ELF-1 (cell line): ENCODE measurements around the gene PERCC1.

Experiments used
- DNase-seq: peaks from one replicate; pipeline ENCODE4 v3.0.0-alpha.2; 2016; ENCODE audit warnings: low read depth, low spot score

PERCC1 gene

DNA sequence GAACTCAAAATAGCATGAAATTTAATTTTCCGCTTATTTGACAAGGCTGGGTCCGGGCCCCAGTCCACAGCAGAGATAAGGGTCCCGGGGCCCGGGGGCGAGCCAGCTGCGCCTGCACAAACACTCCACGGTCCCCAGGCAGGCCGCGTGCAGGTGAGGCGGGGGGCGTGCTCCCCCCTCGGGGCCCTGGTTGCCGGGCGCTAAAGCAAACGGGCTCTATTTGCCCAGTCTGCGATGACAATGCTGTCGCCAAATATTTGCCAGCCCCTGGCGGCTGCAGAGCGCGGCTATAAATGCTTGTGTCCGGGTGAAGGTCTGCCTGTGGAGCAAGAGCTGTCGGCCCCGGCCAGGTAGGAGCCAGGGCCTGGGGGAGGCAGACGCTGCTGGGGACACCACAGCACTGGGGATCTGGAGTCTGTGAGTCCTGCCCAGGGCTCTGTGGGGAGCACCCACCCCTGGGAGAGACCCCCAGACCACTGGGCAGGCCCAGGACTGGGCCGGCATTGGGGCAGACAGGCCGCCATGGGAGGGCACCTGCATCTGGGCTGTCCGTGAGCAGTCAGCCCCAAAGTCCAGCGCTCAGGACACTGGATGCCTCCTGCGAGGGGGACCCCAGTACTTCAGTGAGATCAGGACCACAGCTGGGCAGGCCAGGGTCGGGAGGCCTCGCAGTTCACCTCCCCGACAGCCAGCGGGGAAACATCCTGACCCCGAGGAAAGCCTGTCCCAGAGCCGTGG, at the start of gene PERCC1:
TSS of gene PERCC1 (plus strand) at position 320 of the 738 bp plus-strand sequence. CDS start 1,516 bp downstream, outside the sequence.
- DNase-seq = no peak

- DNase-seq = no peak
These were observed 49.1 kb upstream of the PERCC1 start for GRCh38 chr16:1381612-1382406.

- no peak for DNase-seq
These were observed 47.3 kb upstream of the PERCC1 start for GRCh38 chr16:1383556-1383955.

DNA sequence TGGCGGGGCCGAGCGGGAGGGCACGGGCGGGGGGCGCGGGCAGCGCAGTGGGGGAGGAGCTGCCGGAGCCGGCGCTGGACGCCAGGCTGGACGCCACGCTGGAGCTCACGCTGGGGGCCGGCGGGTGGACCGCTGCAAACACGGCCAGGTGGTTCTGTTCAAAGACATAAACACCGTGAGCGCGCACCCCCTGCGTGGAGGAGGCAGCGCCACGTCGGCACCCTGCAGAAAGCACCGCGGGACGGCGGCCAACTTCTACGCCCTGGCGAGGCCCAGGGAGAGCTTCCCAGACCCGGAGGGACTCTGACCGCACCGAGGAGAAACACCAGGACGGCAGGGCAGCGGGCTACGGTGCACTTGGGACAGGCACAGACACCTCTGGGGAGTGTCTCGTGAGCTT, 45.6 kb upstream of the PERCC1 start:
- DNase-seq = no peak

- DNase-seq = no peak
These were observed 43.5 kb upstream of the PERCC1 start for GRCh38 chr16:1387331-1387730.

DNA sequence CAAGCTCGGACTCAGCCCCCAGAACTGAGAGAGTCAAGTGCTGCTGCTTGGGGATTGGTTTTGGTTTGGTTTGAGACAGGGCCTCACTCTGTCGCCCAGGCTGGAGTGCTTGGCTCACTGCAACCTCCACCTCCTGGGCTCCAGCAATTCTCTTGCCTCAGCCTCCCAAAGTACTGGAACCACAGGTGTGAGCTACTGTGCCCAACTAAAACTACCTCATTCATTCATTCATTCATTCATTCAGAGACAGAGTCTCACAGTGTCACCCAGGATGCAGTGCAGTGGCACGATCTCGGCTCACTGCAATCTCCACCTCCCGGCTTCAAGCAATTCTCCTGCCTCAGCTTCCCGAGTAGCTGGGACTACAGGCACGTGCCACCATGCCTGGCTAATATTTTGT, 41.1 kb upstream of the PERCC1 start:
- no peak for DNase-seq

- no peak for DNase-seq
These were observed 40.6 kb upstream of the PERCC1 start for GRCh38 chr16:1390239-1390779.

- no peak for DNase-seq
These were observed 38.1 kb upstream of the PERCC1 start for GRCh38 chr16:1392826-1393225.

DNA sequence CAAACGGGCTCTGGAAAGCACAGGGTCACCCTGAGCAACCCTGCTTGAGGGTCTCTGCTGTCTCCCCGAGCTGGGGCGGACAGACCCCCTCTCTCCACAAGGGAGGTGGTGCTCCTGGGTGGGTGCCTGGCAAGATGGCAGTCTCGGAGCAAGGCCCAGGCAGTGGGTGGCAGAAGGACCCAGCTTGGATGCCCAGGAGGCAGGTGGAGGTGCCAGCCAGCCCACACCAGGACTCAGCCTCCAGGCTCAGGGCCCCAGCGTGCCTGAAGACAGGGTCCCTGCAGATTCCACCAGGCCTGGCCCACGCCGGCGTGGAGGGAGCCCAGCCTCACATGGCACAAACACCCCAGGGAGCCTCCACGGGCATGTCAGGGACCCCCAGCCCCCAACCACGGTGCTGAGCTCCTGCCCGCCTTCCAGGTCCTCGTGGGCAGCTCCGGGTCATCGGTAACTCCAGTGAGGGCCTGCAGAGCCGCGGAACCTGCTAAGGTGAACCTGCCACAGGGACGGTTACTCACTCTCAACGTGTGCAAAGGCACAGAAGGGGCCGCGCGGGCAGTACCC, 37.2 kb upstream of the PERCC1 start:
- no peak for DNase-seq

GRCh38 chr16:1394367-1394951, 36.4 kb upstream of the PERCC1 start:
- no peak for DNase-seq

DNA sequence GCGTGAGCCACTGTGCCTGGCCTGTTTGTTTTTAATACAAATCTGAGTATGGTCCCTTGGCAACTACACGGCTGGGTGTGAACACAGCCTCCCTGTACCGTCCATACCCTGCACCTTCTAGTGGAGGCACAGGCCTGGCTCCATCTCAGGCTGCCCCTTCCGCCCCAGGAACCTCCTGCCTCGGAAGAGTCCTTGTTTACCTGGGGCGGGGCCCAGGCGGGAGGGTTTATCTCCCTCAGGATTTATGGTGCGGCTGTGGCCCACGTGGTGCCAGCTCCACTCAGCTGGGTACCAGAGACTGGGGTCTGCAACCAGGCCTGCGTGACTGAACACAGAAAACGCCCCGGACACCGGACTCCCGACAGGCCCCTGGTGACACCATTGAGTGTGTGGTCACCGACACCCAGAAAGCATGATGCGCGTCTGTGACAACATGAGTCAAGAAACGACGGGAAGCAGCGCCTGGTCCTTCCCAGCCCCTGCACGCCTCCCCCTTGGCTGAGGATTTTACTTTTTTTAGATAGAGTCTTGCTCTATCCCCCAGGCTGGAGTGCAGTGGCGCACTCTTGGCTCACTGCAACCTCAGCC, 35.3 kb upstream of the PERCC1 start:
- no peak for DNase-seq

DNA sequence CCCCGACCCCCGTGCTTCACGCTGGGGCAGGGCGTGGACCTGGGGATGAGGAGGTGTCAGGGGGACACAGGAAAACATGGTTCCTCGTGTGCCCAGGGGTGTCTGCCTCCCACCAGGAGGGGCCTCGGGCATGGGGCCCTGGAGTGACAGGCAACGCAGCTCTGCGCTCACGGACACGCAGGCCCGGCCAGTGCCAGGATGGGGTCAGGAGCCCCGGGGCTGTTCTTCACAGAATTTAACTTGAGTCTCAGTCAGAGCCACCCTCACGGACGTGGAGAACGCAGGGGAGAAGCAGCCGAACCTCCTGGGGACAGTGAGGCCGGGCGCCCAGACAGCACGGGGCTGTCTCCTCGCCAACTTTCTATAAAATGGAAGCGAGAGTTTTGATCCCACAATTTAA, 33.1 kb upstream of the PERCC1 start:
- DNase-seq = no peak

- no peak for DNase-seq
These were observed 32.5 kb upstream of the PERCC1 start for GRCh38 chr16:1398351-1398750.

- no peak for DNase-seq
These were observed 31.9 kb upstream of the PERCC1 start for GRCh38 chr16:1398826-1399581.

- DNase-seq = no peak
These were observed 29.7 kb upstream of the PERCC1 start for GRCh38 chr16:1401061-1401757.

DNA sequence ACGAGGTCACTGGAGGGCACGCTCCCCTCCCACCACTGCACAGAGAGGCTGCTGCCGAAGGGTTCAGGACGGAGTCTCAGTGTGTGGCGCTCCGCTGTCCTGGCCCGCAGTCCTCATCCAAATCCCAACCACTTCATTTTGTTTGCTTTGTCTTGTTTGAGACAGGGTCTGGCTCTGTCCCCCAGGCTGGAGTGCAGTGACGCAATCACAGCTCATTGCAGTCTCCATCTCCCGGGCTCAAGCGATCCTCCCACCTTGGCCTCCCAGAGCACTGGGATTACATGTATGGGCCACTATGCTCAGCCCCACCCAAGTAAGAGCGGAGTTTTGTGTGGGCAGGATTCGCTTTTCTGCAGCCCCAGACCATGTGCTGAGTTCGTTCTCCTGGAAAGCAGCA, 29.1 kb upstream of the PERCC1 start:
- no peak for DNase-seq

DNA sequence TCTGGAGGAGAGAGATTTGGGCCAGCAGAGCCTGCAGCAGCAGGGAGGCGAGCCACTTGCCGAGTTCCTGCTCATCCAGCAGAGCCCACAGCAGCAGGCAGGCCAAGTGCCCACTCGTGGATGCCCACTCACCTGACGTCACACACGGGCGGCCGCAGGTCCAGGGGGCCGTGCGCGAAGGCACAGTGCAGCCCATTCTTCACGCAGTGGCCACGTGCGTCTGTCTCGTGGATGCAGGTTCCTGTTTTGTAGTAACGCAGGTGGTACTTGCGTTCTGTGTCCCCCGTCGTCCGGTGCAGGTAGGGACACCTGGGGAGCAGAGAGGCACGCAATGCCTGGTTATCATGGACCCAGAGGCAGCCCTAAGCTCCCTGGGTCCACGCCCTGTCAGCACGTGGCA, 27.8 kb upstream of the PERCC1 start:
- no peak for DNase-seq

DNA sequence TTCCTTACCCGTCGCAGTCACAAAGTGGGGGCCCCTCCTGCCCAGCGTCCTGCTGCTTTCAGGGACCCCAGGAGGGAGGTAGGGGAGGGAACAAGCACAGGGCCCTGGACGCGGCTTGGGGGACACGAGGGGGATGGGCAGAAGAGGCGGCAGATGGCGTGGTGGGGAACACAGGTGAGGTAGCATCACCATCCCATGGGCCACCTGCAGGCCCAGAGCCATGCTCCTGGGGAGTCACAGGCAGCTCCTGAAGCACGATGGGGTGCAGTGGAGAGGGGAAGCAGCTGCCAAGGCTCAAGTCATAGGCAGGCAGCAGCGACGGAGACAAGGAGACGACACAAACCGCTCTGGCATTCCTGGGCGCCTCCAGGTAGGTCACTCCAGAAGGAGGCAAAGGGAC, 27.1 kb upstream of the PERCC1 start:
- DNase-seq = no peak

GRCh38 chr16:1407753-1408152, 23.1 kb upstream of the PERCC1 start:
- no peak for DNase-seq

- DNase-seq = peak; percentile 90
These were observed 22.6 kb upstream of the PERCC1 start for GRCh38 chr16:1408171-1408837.
